ENCODE results near the gene DHODH. TPM values are rescaled to one million over a fixed set of nuclear protein-coding genes. Genes with fewer than 3 reads are reported as not detected.

DHODH gene
- total and polyA plus RNA-seq, 2 of the 13 experiments (the other 11 are each of a cell fraction or from before 2014, with no cell fraction given) = 10.7 to 16.4 TPM

GRCh38 chr16:72009779-72010178 lies 1.2 kb downstream of the DHODH start:
- 98% methylated on average over 10 of the region's 10 CpGs for WGBS (ENCODE audit: low lambda C conversion rate)
- no peaks in the 10 kb centered on the region for H3K9me3 ChIP-seq (ENCODE audit: low read length)
- FAIRE-seq = no peak
- H3K27ac ChIP-seq (ENCODE audit: extremely low read length, insufficient read depth, low read length) = no peak overlapping the region
- TF ChIP-seq ZNF782 (CRISPR knock-in tag; IDR thresholded peaks at IDR 0.05; ENCODE audit: borderline replicate concordance) = peak; percentile 38; the same call in 1 of the 2 replicates
- TF ChIP-seq MAX (IDR thresholded peaks at IDR 0.05) = no peak
- no peak for TF ChIP-seq ZNF460 (CRISPR knock-in tag; IDR thresholded peaks at IDR 0.05; ENCODE audit: borderline replicate concordance)
- peak; percentile 93 for TF ChIP-seq ZNF121 (CRISPR knock-in tag; IDR thresholded peaks at IDR 0.05)
- no TSS peak for BruUV-seq (replicated peaks)
- H3K4me3 ChIP-seq (replicated peaks in 1 of 3; ENCODE audit: insufficient read depth in 1 of 3, low read depth in 2 of 3, low read length in 3 of 3) = peak overlapping the region in 2 of 3 experiments; percentile 33 to 97; a peak in 2 of 6 replicates
- no peaks in the 10 kb centered on the region for H4K20me1 ChIP-seq (ENCODE audit: insufficient read depth, low read length)
- no peaks in the 10 kb centered on the region; a peak in 1 of 5 replicates for H3K27me3 ChIP-seq (ENCODE audit: control insufficient read depth in 1 of 2, insufficient read depth in 2 of 2, low read length in 2 of 2)
- no peak overlapping the region for H2AFZ ChIP-seq (ENCODE audit: low read length)
- H3K36me3 ChIP-seq (replicated peaks in 1 of 2; ENCODE audit: control insufficient read depth in 1 of 2, insufficient read depth in 2 of 2, low read length in 2 of 2) = peaks cover 2 to 10% of the 10 kb centered on the region in 2 experiments; a peak in 4 of 5 replicates
- ChIA-PET CTCF (ENCODE audit: low intra/inter-chr PET ratio, low total read pairs) (no interaction called here), POLR2A (interaction anchor here (0.8 kb wide), 1 partner anchor 53 kb away, joined by 9 read pairs; the partner anchor contains the start of gene HPR)
- no peak for ATAC-seq
- DNase-seq (ENCODE audit: low spot score) = no peak
- intact Hi-C loops (cut with micrococcal nuclease; ENCODE audit: unreplicated experiment) (loop anchor here (2.0 kb wide), 1 partner anchor 57 kb away; no protein-coding TSS in a partner anchor), in situ Hi-C loops (cut with HindIII; ENCODE audit: extremely low pct_ligation_motif_present, low pct_unique_long_range_greater_than_20kb) (no loop called here)
- no peak overlapping the region for H3K9ac ChIP-seq (ENCODE audit: insufficient read depth, low read depth, low read length)
- H3K79me2 ChIP-seq (ENCODE audit: insufficient read depth, low read length) = peaks cover 4% of the 10 kb centered on the region
- peak overlapping the region; percentile 45 for H3K4me2 ChIP-seq (ENCODE audit: low read depth, low read length)
- H3K4me1 ChIP-seq (ENCODE audit: insufficient read depth, low read length) = peaks cover 41% of the 10 kb centered on the region

- H3K4me1 ChIP-seq (ENCODE audit: insufficient read depth, low read length) = peaks cover 39% of the 10 kb centered on the region
- H2AFZ ChIP-seq (ENCODE audit: low read length) = no peak overlapping the region
- peaks cover 3 to 21% of the 10 kb centered on the region in 2 experiments for H3K36me3 ChIP-seq (replicated peaks in 1 of 2; ENCODE audit: control insufficient read depth in 1 of 2, insufficient read depth in 2 of 2, low read length in 2 of 2)
- peaks cover 4% of the 10 kb centered on the region for H3K79me2 ChIP-seq (ENCODE audit: insufficient read depth, low read length)
- BruUV-seq (replicated peaks) = no TSS peak
- in situ Hi-C loops (cut with HindIII; ENCODE audit: extremely low pct_ligation_motif_present, low pct_unique_long_range_greater_than_20kb) = no loop called here
- no peaks in the 10 kb centered on the region for H3K9me3 ChIP-seq (ENCODE audit: low read length)
- no peak overlapping the region for H3K4me3 ChIP-seq (replicated peaks in 1 of 3; ENCODE audit: insufficient read depth in 1 of 3, low read depth in 2 of 3, low read length in 3 of 3)
- no peaks in the 10 kb centered on the region for H4K20me1 ChIP-seq (ENCODE audit: insufficient read depth, low read length)
- intact Hi-C loops (cut with micrococcal nuclease; ENCODE audit: unreplicated experiment) = no loop called here
- ChIA-PET POLR2A (interaction anchor here (1.4 kb wide), 1 partner anchor 51 kb away, joined by 5 read pairs; no protein-coding TSS in a partner anchor), CTCF (ENCODE audit: low intra/inter-chr PET ratio, low total read pairs) (no interaction called here)
- H3K9ac ChIP-seq (ENCODE audit: insufficient read depth, low read depth, low read length) = no peak overlapping the region
- TF ChIP-seq ZNF264 (CRISPR knock-in tag; IDR thresholded peaks at IDR 0.05) (no peak), REPIN1 (CRISPR knock-in tag; IDR thresholded peaks at IDR 0.05; ENCODE audit: borderline replicate concordance, low read depth) (no peak), ZNF136 (CRISPR knock-in tag; IDR thresholded peaks at IDR 0.05; ENCODE audit: low read depth) (no peak)
- no peak for FAIRE-seq
- no peak overlapping the region for H3K27ac ChIP-seq (ENCODE audit: extremely low read length, insufficient read depth, low read length)
- no peak for ATAC-seq
- DNase-seq (ENCODE audit: low spot score) = no peak
- 92% methylated on average over 9 of the region's 9 CpGs for WGBS (ENCODE audit: low lambda C conversion rate)
- no peaks in the 10 kb centered on the region; a peak in 1 of 5 replicates for H3K27me3 ChIP-seq (ENCODE audit: control insufficient read depth in 1 of 2, insufficient read depth in 2 of 2, low read length in 2 of 2)
- no peak overlapping the region for H3K4me2 ChIP-seq (ENCODE audit: low read depth, low read length)
These were observed 4.1 kb downstream of the DHODH start for GRCh38 chr16:72012607-72013006.
